HG03066 (cell line): ENCODE data around the gene ATN1.

Source experiments
- ATAC-seq: cut with Tn5 transposase; IDR thresholded peaks from one replicate; pipeline ENCODE4 v1.9.1; 2021; ENCODE audit warnings: low read depth; ENCODE audit not compliant: unreplicated experiment

ATN1 gene

DNA sequence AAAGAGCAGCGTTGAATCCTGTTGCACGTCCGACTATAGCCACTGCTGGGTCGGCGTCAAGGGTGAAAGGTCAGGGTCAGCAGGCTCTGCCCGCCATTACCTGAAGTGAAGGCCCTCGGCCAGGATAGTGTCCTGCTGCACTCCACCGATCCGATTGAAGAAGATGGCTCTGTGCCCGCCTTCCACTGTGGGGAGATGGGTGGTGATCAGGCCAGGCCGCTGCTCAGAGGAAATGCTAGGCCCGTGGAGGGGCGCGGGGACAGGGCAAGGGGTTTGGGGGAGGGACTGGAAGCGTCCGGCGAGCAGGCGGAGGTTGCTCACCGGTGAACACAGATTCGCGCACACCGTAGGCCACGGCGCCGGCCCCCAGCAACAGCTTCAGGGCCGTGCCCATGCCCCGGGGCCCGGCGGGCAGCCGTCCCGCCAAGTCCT, 42.4 kb downstream of the ATN1 start:
- no peak for ATAC-seq

- no peak for ATAC-seq
Observed at GRCh38 chr12:6974180-6974579, 46.4 kb downstream of the ATN1 start.

GRCh38 chr12:6975297-6976032, 47.7 kb downstream of the ATN1 start:
- ATAC-seq: no peak

GRCh38 chr12:6977653-6978052, 49.9 kb downstream of the ATN1 start:
- ATAC-seq: no peak

GRCh38 chr12:6978188-6978587, 50.4 kb downstream of the ATN1 start:
- no peak for ATAC-seq

DNA sequence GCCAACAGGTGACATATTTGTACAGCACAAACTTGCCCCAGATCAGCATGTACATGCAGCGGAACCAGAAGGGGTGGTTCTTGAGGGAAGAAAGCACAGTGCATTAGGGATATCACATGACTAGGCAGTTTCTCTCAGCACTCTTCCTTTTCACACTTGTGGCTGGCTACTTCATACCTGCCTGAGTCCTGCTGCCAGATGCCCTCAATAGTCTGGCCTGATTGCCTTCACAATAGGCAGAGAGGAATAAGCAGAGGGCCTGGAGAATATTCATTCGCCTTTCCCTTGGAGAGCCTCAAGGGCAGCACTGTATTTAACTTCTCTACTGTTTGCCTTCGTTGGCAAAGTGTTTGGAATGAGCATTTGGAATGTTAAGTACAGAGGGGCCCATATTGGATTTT, 50.9 kb downstream of the ATN1 start:
- ATAC-seq: no peak

GRCh38 chr12:6979021-6979420, 51.3 kb downstream of the ATN1 start:
- no peak for ATAC-seq

- ATAC-seq: no peak
Observed at GRCh38 chr12:6979453-6979852, 51.7 kb downstream of the ATN1 start.

DNA sequence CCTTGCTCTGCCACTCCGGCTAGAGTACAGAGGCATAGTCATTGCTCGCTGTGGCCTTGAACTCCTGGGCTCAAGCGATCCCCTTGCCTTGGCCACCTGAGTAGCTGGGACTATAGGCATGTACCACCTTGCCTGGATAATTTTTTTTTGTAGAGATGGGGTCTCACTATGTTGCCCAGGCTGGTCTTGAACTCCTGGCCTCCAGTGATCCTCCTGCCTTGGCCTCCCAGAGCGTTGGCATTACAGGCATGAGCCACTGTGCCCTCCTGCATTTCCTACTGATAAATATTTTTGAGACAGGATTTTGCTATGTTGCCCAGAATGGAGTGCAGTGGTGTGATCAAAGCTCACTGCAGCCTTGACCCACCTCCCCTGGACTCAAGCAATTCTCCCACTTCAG, 52.3 kb downstream of the ATN1 start:
- no peak for ATAC-seq

DNA sequence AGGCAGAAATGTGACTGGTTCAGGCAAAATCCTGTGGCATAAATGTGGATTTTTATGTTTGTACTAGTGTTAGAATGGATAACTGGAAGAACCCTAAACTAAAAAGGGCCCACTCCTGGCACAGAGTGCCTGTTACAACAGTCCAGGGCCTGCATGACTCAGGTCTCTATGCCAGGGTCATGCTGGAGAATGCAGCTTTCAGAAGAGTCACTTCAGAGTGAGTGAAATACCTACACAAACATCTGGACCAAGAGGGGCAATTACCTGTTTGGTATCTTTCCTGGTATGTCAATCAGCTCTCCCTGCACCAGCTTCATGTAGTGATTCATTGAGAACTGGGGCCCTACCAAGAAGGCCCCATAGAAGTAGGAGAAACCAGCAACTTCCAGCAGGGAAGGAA, 53.0 kb downstream of the ATN1 start:
- no peak for ATAC-seq

DNA sequence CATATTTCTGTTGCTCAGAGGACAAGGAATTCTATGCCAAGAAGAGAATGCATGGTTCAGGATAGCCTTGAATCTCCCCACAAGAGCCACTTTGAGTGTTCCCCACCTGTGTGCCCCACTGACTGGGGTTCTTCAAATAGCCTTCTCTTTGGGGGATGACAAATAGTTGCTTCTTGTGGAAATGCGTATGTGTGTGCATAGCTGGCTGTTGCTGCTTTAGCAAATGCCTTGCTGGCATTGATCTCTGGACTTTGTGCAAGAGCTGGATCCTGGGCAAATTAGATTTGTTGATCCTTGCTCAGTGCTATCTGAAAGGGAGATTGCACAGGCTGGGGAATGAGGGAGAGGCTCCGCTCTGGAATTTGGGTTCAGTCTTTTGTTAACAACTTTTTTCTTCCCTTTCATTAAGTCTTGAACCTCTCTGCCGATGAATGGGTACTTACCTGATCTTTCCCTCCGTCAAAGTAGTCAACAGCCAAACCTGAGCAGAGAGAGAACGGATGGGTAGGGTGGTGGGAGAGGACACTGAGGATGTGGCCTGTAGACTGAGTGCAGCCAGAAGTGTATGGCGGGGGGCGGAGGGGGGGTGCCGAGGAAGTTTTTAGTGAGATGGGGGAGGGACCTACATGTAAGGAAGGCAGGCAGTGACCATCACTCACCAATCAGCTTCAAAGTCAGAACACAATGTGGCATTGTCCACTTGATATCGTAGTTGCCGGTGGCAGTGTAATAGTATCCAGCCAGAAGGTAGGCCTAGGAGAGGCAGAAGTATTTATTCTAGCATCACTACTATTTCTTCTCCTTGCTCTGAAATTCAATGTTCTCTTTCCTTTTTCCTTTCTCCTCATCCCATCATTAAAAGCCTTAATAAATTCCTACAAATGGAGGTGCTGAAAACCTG, 53.6 kb downstream of the ATN1 start:
- no peak for ATAC-seq

DNA sequence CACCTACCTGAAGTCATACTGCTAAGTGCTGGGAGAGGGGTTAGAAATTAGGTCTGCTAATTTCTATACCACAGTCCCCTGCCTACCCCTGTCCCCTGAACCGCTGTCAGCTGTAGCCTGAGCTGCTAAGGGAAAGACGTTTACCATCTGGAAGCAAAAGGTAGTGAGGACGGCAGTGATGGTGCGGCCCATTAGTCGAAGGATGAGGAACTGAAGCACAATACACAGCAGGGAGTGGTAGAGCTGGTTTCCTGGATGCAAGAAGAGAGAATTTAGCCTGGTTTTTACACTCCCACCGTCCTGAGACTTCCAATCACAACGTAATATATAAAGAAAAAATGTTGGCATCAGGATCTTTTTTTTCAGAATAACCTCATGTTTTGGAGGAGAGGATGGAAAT, 54.8 kb downstream of the ATN1 start:
- ATAC-seq: no peak

DNA sequence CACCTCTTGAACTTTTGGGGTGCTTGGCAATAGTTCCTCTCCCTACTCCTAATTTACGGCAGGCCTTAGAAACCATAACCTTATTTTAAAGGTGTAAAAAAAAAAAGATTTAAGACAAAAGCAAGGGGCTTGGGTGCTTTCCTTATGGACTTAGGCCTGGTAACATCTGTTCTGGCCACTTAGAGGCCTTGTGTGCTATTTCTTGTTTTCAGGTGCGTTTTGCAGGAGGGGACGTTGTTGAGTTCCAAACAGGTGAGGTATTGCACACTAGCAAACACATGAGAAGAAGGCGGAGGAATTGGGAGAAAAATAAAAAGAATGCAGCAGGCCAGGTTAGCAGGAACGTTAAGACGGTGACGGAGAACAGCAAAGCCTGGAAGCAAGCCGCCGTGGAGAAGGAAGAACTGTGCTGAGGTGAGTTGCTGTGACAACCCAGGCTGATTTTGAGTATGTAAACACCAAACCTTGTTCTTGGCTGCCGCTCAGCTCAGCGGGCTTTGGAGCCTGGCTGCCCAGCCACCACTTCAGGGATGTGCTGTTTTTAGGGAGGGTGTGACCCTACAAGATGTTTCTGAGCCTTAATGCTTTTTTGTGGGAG, 60.3 kb downstream of the ATN1 start:
- no peak for ATAC-seq
